Psoas muscle (tissue), 8 donors: Measurements from ENCODE around the gene TPRKB. TPM values are rescaled to one million over a fixed set of nuclear protein-coding genes. Genes with fewer than 3 reads are reported as not detected.
"Not testable (repeated sequence)": the region's sequence is repeated elsewhere in the genome, so short reads cannot be mapped to it uniquely, and the experiment has no call there.

Experiments
- ATAC-seq, 4 donors: fragments of 200-7000 bp; cut with Tn5 transposase; one replicate each; pipeline ENCODE4 v1.9.1; 2020; ENCODE audit warnings: moderate library complexity in 3 of 4, mild to moderate bottlenecking in 2 of 4
- DNase-seq, 2 donors: peaks; one replicate each; pipeline ENCODE4 v3.0.0-alpha.2; 2020
- H3K27ac ChIP-seq: fragments of 200-600 bp; one replicate; pipeline ENCODE4 v1.8.0; 2022
- H3K27me3 ChIP-seq, 3 donors: fragments of 200-600 bp in 1 of 3; one replicate each; pipeline versions ENCODE4 v1.6.1 to v1.8.0; 2013 to 2022; ENCODE audit warnings: low read length in 2 of 3, mild to moderate bottlenecking in 2 of 3, moderate library complexity in 1 of 3; ENCODE audit not compliant: insufficient read depth in 3 of 3
- H3K36me3 ChIP-seq, 2 donors: fragments of 200-600 bp in 1 of 2; one replicate each; pipeline versions ENCODE4 v1.6.1 to v1.8.0; 2013 to 2022; ENCODE audit warnings: low read depth in 1 of 2, mild to moderate bottlenecking in 1 of 2, moderate library complexity in 1 of 2; ENCODE audit not compliant: insufficient read depth in 1 of 2
- H3K4me1 ChIP-seq: fragments of 200-600 bp; one replicate; pipeline ENCODE4 v1.8.0; 2022
- H3K4me3 ChIP-seq: fragments of 200-600 bp; one replicate; pipeline ENCODE4 v1.8.0; 2022; ENCODE audit warnings: mild to moderate bottlenecking
- H3K9me3 ChIP-seq: fragments of 200-600 bp; one replicate; pipeline ENCODE4 v1.8.0; 2022
- CTCF ChIP-seq: fragments of 200-600 bp; IDR thresholded peaks from one replicate; pipeline ENCODE4 v1.8.0; 2022; ENCODE audit warnings: antibody characterized with exemption
- WGBS, 3 donors: extraction: QIAGEN DNeasy Blood & Tissue Kit; methylation state at CpG; one replicate each; pipeline versions ENCODE4 v1.1.6 to v1.1.7; 2013; 5-methylcytosine and 5-hydroxymethylcytosine counted together
- intact Hi-C, 2 donors: fragments of 100-400 bp; cut with DNase I; formaldehyde crosslinking; loops; one replicate each; pipeline versions ENCODE4 v1.11.0 to v1.14.2; 2022
- polyA plus RNA-seq, 3 donors: library from polyadenylated mRNA; stranded (reverse); fragments of 200-250 nt; gene quantifications; one replicate each; pipeline ENCODE4 v1.2.3, GENCODE V29; 2013
- total RNA-seq, 4 donors: library from RNA; stranded (reverse); fragmentation: NEBNext Ultra II Directional in 2 of 4; extraction: Animal tissue kit (Norgen Biotek cat#: 25700) in 2 of 4; gene quantifications; one replicate each; pipeline versions ENCODE4 v1.2.1 to v1.2.4, GENCODE V29; 2021 to 2023
- donor health status: healthy with polysubstance abuse.
- donor health status: DM: no; HTN: no; CAD: no; lungs with moderate emphysema.
- donor health status: Bipolar disorder and iron deficiency.
- donor health status: healthy.
- donor health status: DM: yes; HTN: yes; CAD: no.
- donor health status: DM: no; HTN: no; CAD: no.
- donor health status: DM: no; HTN: no; CAD: no.
- donor health status: DM: yes; HTN: yes; CAD: no.

The TPRKB gene
- total and polyA plus RNA-seq, 7 donors: 21.8 to 130 (median 35.1) TPM

GRCh38 chr2:73739101-73739500, 2.0 kb upstream of the TPRKB start:
- 94 to 100% (median 94%) methylated on average over 3 of the region's 3 CpGs for WGBS, 3 donors
- Histone ChIP-seq H3K27me3 (no peaks in the 10 kb centered on the region), H3K4me1 (peaks cover 20% of the 10 kb centered on the region), H3K36me3 (peaks cover 0 to 7% of the 10 kb centered on the region in 2 donors), H3K4me3 (no peak overlapping the region), H3K9me3 (no peaks in the 10 kb centered on the region), H3K27ac (no peak overlapping the region)
- ATAC-seq: no peak
- TF ChIP-seq CTCF: no peak
- no peak for DNase-seq
- intact Hi-C loops: loop anchor here in 1 of 2 donors (10.0 kb wide), 1 partner anchor 726 kb away; the partner anchor contains the start of gene MOGS

GRCh38 chr2:73736378-73736777, 767 bp downstream of the TPRKB start:
- no peak for TF ChIP-seq CTCF
- peak overlapping the region; percentile 75 for H3K27ac ChIP-seq
- H3K4me1 ChIP-seq: peaks cover 20% of the 10 kb centered on the region
- H3K27me3 ChIP-seq: no peaks in the 10 kb centered on the region
- DNase-seq: no peak
- peaks cover 0 to 32% of the 10 kb centered on the region in 2 donors for H3K36me3 ChIP-seq
- ATAC-seq: no peak
- 14 to 16% (median 14%) methylated on average over 8 of the region's 8 CpGs for WGBS, 3 donors
- H3K4me3 ChIP-seq: peak overlapping the region; percentile 71
- intact Hi-C loops: loop anchor here (2.0 to 10.0 kb wide), 2 partner anchors 720 to 728 kb away; partner anchors contain the start of gene MOGS (in 1 of the 2)
- no peaks in the 10 kb centered on the region for H3K9me3 ChIP-seq

- Histone ChIP-seq H3K27me3 (no peaks in the 10 kb centered on the region), H3K36me3 (peaks cover 2 to 62% of the 10 kb centered on the region in 2 donors), H3K4me1 (peaks cover 14% of the 10 kb centered on the region), H3K27ac (peak overlapping the region; percentile 40), H3K9me3 (no peaks in the 10 kb centered on the region), H3K4me3 (no peak overlapping the region)
- WGBS, 3 donors: 29 to 55% (median 38%) methylated on average over 4 of the region's 4 CpGs
- intact Hi-C loops: loop anchor here in 1 of 2 donors (10.0 kb wide), 1 partner anchor 734 kb away; the partner anchor contains the start of gene MOGS
- ATAC-seq (peak; percentile 48 to 100 (median 90)), DNase-seq (peak in 1 of 2 donors; percentile 90)
- no peak for TF ChIP-seq CTCF
Observed at GRCh38 chr2:73730810-73731209, 6.3 kb downstream of the TPRKB start.

GRCh38 chr2:73728711-73729110, 8.4 kb downstream of the TPRKB start:
- no peak for DNase-seq
- 69 to 79% (median 73%) methylated on average over 4 of the region's 4 CpGs for WGBS, 3 donors
- H3K9me3 ChIP-seq: no peaks in the 10 kb centered on the region
- intact Hi-C loops: no loop called here
- peaks cover 2 to 53% of the 10 kb centered on the region in 2 donors for H3K36me3 ChIP-seq
- no peak overlapping the region for H3K27ac ChIP-seq
- H3K4me1 ChIP-seq: peaks cover 8% of the 10 kb centered on the region
- ATAC-seq: no peak
- no peak for TF ChIP-seq CTCF
- no peaks in the 10 kb centered on the region for H3K27me3 ChIP-seq
- H3K4me3 ChIP-seq: no peak overlapping the region

GRCh38 chr2:73728043-73728442, 9.1 kb downstream of the TPRKB start:
- H3K27ac ChIP-seq: no peak overlapping the region
- no peaks in the 10 kb centered on the region for H3K27me3 ChIP-seq
- H3K4me1 ChIP-seq: peaks cover 8% of the 10 kb centered on the region
- H3K4me3 ChIP-seq: no peak overlapping the region
- ATAC-seq (no peak), DNase-seq (no peak)
- H3K36me3 ChIP-seq: peaks cover 2 to 47% of the 10 kb centered on the region in 2 donors
- TF ChIP-seq CTCF: no peak
- WGBS, 3 donors: 58 to 81% (median 67%) methylated on average over 3 of the region's 3 CpGs
- intact Hi-C loops: no loop called here
- H3K9me3 ChIP-seq: no peaks in the 10 kb centered on the region

- DNase-seq, intact Hi-C loops, H3K4me3 ChIP-seq, H3K27ac ChIP-seq, ATAC-seq, H3K4me1 ChIP-seq, H3K9me3 ChIP-seq, H3K27me3 ChIP-seq: not testable (repeated sequence)
- no CpG with 5 or more reads among the region's 1 CpG for WGBS, 3 donors
- H3K36me3 ChIP-seq: peaks cover 2 to 33% of the 10 kb centered on the region in 2 donors
Observed at GRCh38 chr2:73726657-73727056, 10.5 kb downstream of the TPRKB start.
